SU-DHL-6 (cell line): ENCODE measurements around the gene MS4A10.

Experiments
- EZH2phosphoT487 ChIP-seq: fragments of 200-600 bp; sonication (generic), shearing (Covaris generic); conservative IDR thresholded peaks from 2 replicates; pipeline ENCODE4 v1.6.1; 2018; ENCODE audit warnings: mild to moderate bottlenecking, antibody characterized with exemption, low read length, moderate library complexity, mixed read lengths
- TF ChIP-seq, protein P1 (sequence below): fragments of 200-600 bp; sonication (generic); IDR thresholded peaks from one replicate; pipeline ENCODE4 v1.5.1; 2017; ENCODE audit warnings: antibody characterized with exemption, mild to moderate bottlenecking, low read length, moderate library complexity; ENCODE audit not compliant: insufficient read depth, poor library complexity, severe bottlenecking

GRCh38 chr11:60754887-60755286, 30.2 kb upstream of the MS4A10 start:
- TF ChIP-seq, protein P1, sequence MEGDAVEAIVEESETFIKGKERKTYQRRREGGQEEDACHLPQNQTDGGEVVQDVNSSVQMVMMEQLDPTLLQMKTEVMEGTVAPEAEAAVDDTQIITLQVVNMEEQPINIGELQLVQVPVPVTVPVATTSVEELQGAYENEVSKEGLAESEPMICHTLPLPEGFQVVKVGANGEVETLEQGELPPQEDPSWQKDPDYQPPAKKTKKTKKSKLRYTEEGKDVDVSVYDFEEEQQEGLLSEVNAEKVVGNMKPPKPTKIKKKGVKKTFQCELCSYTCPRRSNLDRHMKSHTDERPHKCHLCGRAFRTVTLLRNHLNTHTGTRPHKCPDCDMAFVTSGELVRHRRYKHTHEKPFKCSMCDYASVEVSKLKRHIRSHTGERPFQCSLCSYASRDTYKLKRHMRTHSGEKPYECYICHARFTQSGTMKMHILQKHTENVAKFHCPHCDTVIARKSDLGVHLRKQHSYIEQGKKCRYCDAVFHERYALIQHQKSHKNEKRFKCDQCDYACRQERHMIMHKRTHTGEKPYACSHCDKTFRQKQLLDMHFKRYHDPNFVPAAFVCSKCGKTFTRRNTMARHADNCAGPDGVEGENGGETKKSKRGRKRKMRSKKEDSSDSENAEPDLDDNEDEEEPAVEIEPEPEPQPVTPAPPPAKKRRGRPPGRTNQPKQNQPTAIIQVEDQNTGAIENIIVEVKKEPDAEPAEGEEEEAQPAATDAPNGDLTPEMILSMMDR = no peak
- no peak for TF ChIP-seq EZH2phosphoT487
